GM19328 (cell line): Measurements from ENCODE around the gene PDZD8.
A peak's percentile ranks its signal among the peaks of the same experiment; 100 is the strongest.

Experiments used
- ATAC-seq: cut with Tn5 transposase; IDR thresholded peaks from one replicate; pipeline ENCODE4 v1.9.1; 2021; ENCODE audit warnings: mild to moderate bottlenecking, moderate library complexity; ENCODE audit not compliant: unreplicated experiment

Gene PDZD8

DNA sequence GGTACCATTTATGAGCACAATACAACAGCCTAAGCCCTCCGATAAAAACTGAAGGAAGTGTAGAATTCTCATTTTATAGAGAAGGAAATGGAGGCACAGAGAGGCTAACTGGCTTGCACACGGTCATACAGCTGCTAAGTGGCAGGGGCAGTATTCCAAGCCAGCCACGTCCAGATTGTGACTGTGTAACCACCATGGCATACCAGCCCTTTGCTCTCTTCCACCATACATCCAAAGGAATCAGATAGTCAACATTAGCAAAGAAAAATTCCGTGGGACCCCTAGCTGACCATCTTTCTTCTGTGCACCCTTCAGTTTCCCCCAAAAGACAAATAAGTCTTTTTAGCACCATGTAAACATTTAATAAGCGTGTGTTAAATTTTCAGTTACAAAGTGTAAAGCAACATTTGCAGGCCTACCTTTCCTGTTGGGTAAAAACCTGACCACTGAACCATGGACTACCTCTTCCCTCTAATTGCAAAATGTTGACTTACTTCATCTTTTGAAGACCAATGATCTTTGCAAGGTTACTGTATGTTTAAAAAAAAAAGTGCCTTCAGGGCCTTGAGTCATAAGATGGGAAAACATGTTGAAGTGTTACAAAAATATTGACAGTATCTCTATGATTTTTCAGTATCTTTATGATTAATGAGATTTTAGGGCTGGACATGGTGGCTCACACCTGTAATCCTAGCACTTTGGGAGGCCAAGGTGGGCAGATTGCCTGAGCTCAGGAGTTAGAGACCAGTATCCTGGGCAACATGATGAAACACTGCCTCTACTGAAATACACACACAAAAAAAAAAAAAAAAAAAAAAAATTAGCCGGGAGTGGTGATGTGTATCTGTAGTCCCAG is 24.3 kb upstream of the PDZD8 start:
- no peak for ATAC-seq

DNA sequence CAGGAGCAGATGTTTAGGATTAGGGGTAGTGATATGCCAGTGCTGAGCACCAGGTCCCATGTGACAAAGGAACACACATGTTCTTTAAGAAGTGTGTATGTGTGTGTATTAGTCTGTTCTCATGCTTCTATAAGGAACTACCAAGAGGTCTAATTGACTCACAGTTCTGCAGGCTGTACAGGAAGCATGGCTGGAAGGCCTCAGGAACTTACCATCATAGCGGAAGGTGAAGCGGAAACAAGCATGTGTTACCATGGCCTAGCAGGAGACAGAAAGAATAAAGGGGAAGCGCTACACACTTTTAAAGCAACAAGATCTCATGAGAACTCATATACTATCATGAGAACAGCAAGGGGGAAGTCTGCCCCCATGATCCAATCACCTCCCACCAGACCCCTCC is 22.8 kb upstream of the PDZD8 start:
- no peak for ATAC-seq

DNA sequence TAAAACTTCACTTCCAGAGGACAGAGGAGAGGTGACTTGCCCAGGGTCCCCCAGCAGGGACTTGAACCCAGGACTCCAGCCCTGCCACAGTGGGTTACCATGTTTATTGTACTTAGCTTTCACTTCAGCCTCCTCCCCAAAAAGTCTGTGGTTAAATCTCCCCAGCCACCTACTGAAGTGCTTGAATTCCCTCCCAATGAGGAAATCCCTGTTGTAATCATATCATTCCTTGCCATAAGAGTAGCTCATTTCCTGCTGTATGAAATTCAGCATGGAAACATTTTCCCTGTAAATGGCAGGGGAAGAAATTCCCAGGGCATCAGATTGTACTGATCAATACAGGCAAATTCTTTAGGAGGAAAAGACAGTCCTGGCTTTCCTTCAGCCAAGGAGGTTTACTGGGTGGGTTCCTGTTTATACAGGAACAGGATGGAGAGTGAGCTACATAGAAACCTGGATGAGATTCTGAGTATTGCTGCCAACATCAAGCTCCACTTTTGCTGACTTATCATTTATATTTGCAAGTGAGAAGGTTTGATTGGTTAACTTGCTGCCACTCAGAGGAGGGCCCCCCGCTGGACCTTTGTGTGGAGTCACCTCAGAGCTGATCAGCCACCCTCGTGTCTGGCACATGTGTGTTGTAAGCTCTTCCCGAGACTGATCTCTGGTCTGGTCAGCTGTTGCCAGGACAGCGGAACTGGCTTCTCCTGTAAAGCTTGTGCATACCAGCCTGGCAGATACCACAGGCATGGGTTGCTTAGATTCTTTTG is 16.4 kb upstream of the PDZD8 start:
- ATAC-seq, result no peak

DNA sequence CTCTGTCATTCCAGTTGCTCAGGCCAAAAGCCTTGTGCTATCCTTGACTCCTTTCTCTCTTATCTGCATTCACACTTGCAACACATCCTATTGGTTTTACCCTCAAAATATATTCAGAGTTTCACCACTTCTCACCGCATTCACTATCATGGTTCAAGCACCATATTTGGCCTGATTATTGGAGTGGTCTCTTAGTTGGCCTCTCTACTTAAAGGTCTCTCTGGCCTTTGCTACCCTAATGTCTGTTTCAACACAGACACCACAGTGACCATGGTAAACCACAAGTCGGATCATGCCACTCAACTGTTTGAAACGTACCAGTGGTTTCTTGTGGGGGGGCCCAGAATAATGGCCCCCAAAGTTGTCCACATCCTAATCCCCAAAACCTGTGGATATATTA is 15.2 kb upstream of the PDZD8 start:
- ATAC-seq, result no peak

DNA sequence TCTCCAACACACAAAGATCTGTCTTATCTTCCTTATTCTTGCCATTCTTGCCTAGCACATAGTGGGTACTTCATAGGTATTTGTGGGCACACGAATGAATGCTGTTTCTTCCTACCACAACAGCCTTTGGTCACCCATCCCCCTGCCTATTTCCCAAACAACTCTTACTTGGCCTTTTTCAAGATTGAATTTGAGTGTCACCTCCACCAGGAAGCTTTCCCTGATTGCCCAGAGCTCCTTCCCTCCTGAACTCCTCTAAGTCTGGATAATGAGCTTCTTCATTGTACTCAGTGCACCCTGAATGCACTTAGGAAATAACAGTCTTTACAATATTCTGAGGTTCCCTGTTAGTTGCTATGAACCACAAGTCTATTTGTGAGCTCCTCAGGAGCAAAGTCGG is 11.6 kb upstream of the PDZD8 start:
- no peak for ATAC-seq

DNA sequence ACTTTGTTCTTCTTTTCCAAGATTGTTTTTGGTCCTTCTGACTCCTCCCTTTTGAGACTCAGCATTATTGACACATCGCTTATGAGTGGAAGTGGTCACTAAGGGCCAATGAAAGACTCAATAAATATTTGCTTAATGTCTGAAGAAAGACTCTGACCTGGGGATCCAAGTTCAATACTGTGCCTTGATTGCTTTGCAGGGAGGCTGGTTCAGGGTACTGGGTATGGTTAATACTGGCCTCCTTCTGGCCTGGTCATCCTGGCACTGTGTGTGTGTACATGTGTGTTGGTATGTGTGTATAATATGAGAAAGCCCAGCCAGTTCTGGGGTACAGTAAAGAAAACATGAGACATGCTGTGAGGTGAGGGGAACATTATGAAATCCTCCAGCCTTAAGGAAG is 7.6 kb upstream of the PDZD8 start:
- no peak for ATAC-seq

DNA sequence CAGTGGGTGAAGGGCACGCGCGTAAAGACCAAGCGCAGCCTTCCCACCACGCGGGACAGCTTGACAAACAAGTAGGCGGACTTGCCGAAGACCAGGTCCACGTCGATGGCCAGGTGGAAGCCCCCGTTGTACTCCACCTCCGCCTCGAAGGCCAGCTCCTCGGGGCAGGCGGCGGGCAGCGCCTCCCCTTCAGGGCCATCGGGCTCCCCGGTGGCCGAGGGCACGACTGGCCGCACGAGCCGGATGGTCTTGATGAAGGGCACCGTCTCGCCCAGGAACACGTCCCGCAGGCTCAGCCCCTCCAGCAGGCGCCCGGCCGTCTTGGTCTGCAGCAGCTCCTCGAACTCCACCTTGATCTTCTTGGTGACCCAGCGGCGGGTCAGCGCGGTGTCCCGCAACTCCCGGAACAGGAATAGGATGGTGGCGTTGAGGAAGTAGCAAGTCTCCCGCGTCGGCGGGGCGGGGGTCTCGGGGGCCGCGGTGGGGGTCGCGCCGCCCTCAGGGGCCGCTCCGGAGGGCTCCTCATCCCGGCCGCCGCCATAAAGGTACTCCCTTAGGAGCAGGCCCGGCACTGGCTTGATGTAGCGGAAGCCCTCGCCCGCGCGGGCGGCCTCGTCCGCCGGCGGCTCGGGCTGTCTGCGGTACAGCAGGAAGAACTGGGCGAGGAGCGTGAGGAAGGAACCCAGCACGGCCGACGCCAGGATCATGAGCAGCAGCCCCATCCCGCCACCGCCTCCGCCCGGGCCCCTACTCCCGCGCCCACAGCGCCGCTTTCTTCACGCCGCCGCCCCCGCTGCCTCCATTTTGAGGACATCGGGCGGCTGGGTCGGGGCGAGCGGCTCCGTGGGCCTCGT is 507 bp downstream of the PDZD8 start:
- ATAC-seq, result peak; percentile 42

DNA sequence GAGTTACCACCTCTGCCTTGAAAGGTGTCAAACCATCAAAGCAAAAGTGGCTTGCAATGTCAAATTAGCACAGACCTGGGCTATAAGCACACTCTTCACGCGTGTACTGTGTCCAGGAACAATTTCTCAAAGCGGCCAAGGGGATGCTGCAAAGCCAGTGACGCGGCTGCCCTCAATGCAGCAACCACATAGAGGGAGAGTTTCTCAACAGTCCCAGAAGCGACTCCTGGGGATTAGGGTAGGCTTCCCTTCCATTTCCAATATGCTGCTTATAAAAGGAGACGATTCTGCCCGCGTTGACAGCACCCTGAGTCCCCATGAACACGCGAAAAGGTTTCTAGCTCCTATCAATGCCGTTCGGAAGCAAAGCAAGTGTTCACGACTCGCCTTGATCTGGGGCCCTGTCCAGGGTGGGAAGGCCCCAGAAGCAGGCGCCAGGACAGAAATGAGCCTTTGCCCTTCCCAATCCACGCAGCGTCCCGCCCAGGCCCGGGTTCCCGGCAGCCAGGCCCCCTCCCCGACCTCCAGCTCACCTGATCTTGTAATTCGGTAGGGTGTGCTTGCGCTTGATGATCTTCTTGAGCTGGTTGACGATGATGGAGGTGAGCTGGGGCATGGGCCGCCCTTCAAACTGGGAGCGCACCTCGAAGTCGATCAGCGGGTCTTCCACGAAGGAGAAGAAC is 1.3 kb downstream of the PDZD8 start:
- no peak for ATAC-seq

DNA sequence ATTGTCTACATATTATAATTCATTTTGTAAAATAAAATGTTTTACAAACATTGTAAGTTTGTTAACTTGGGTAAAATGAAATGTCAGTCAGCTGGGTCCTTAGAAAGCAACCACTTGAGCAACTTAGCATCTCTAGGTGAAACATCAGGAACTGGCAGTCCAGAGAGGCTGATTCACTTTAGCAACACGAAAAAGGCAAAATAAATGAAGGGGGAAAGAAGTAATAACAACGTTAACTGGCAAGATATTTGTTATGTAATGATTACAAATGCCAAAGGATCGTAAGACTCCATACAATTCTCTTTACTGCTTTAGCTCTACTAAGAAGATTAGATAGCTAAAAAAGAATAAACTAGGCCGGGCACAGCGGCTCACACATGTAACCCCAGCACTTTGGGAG is 5.0 kb downstream of the PDZD8 start:
- no peak for ATAC-seq

DNA sequence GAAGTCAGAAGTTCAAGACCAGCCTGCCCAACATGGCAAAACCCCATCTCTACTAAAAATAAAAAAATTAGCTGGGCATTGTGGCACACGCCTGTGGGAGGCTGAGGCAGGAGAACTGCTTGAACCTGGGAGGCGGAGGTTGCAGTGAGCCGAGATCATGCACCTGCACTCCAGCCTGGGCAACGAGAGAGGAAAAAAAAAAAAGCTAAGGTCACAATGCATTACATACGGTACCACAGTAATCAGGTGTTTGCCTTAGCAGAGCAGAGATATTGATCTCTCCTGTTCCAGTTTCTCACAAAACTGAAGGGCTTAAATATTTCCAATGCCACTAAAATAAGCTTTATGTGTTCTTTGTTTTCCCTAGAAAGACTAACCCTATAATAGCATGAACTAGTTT is 7.5 kb downstream of the PDZD8 start:
- no peak for ATAC-seq

DNA sequence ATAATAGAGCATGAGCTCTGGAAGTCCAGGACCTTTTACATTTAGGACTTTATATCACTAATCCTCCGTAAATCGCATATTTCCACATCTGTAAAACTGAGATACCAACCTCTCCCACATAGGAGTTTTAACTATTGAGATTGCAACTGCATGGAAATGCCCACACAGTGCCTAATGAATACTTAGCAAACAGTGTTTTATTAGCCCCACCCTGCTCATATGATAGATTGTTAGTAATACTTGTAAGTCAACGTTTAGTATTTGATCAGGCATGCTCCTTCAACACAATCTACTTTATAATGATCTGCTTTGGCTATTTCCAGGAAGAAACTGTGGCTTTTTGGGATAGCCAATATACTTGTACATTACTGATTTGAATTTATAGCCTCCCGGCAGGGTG is 8.5 kb downstream of the PDZD8 start:
- no peak for ATAC-seq

DNA sequence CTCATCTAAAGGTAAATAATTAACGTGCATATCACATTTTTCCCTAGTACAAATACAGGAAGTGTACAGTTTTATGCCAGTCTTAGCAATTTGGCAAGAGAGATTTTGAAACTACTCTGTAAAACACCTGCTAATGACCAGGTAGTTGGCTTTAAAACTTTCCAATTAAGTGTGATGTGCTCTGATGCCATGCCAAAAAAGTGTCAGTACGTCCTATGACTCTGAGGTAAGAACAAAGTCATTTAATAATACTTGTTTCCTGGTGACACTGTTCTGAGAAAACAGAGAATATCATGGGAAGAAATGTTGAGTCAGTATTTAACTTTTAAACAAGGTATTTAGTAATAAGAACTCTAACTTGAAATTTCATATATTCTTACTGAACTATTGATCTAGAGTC is 9.6 kb downstream of the PDZD8 start:
- ATAC-seq, result no peak

DNA sequence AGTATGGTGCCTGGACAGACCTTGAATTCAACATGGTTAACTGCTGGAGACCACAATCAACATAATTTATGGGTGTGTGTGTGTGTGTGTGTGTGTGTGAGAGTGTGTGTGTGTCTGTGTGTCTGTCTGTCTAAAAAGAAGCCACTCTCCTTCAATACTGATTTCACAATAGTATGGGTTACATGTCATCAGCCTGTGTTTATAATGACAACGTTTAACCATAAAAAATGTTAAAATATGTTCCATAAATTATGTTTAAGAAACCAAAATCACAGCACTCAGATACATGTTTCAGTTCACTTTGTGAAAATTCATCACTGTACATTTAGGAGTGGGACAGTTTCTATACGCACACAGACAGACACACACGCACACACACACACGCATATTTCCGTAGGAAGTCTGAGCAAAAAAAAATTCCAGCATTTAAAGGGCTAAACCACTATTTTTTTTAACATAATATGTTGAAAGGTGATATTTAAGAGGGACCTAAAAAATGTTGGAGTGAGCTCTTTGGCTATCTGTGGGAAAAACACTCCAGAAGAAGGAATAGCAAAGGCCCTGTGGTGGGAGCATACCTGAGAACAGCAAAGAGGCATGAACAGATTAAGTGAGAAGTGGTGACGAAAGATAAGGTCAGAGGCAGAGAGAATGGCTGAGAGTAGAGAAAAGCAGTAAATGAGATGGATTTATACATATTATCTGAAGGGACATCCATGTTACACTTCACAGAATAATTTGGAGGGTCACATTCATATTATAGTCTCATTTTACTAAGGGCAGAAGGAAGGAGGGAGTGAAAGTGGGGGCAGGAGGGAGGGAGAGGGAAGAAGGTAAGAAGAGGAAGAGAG is 10.9 kb downstream of the PDZD8 start:
- ATAC-seq, result no peak

DNA sequence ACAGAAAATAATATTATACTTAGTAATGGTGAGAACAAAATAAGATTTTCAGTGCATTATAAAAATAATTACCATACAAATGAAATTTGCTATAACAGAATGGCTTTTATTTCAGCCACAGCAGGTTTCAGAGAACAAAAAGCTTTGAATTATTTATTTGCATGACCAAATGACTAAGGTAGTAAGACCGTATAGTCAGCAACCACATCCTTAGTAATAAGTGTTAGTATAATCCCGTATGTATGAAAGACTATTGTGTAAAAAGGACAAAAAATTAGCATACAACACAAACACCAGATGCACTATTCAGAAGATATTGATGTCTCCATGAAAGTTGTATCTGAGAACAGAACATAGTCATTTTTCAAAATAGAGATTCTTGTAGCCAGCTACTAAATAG is 12.2 kb downstream of the PDZD8 start:
- no peak for ATAC-seq

DNA sequence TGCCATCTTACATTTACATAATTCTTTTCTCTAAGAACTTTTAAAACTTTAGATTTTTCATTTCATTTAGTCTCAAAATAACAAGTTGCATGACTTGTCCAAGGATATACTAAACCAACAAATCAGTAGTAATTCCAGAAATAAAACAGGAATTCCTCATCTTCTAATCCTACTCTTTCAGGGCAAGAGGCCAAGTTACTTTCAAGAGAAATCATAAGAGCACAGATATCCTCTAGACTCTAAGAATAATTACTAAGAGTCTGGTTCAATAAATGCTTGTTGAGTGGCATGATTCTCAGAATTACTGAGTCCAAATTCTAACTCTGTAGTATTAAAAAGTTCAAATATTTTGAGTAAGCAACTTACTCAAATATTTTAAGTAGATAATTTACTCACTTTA is 12.9 kb downstream of the PDZD8 start:
- ATAC-seq, result no peak

DNA sequence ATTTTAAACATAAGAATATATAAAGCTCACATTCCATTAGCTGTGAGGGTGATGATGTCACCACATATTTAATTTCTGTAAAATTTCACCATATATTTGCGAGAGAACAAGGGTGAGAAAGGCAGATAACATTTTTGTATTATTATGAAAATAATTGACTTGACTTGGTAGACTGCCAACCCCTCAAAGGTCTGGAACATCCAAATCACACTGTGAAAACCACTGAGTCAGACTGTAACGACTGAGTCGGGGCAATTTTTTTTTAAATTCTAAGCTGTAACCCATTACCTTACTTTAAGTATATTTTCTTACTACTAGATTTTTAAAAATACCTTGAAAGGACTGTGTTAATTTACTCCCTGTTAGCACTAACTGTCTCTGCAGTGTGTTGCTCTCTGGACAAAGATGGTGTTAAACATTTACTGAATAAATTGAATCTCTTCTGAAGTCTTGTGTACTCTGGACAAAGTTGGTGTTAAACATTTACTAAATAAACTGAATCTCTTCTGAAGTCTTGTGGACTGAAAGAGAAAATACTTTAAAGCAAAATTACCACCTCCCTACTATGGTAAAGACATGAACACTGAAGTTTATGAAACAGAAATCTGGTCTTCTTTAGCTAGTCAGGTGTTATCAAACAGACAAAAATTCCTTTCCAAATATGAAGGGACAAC is 14.1 kb downstream of the PDZD8 start:
- no peak for ATAC-seq

DNA sequence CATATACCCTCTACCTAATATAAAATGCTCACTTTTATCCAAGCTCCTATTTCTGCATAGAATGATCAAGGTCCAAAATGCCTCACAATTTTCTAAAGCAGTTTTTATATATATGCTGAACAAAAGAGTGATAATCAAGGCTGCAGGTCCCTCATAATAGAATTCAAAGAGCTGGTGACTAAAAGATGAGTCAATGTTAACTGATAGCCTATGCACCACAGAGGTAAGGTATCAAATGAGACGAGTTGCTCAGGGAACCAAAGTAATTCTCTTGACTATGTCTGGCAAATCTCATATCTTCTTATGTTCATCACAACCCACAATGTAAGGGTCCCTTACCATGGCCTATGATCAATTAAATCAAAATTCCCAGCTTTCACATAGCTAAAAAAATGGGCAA is 15.2 kb downstream of the PDZD8 start:
- ATAC-seq, result no peak

DNA sequence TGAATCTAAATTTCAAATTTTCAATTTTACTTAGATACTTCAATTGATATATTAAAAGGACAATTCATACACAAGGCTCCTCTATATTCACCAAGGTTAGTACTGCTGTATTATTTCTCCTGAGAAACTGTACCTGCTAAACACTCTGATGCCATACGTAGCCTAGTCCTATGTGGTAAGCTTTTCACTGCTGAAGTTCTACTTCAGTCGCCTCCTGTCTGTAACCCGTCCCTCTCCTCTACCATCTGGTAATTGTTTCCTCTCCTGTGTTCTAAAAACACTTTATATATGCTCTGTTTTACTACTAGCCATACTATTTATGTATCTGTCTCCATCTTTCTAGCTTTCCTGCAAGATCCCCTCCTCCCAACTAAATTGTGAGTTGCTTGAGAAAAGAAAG is 20.2 kb downstream of the PDZD8 start:
- no peak for ATAC-seq

DNA sequence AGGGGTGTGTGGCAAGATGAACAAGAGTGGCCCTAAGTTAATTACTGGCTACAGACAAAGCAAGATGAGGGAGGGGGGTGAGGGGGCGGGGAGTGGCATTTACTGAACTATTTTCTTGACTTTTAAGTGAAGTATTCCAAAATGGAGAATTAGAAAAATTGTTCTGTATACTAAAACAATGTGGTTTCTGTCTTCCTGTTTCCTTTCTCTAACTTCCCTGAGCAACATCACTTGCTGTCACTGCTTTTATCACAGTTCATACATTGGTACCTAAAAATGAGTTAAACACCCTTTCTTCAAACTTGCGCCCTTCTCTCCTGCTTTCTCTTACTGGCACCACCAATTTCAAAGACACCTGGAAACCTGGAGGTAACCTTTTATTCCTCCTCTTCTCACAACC is 21.6 kb downstream of the PDZD8 start:
- no peak for ATAC-seq
